NB4 (cell line): ENCODE measurements around the gene IFT52.

Source experiments
- DNase-seq: peaks from one replicate; pipeline ENCODE4 v3.0.0; 2010; ENCODE audit warnings: low read depth
- H3K4me3 ChIP-seq: one replicate; pipeline ENCODE4 v1.5.1; 2011; ENCODE audit warnings: mild to moderate bottlenecking, low read depth, low read length, moderate library complexity
- CTCF ChIP-seq: IDR thresholded peaks from one replicate; pipeline ENCODE4 v1.5.1; 2012; ENCODE audit warnings: low read depth, low read length
- MAX ChIP-seq: IDR thresholded peaks from 2 replicates; pipeline ENCODE4 v1.6.1; 2011; ENCODE audit warnings: low read depth, low read length
- MYC ChIP-seq: IDR thresholded peaks from 2 replicates; pipeline ENCODE4 v1.6.1; 2011; ENCODE audit warnings: low read depth, low read length
- POLR2A ChIP-seq: IDR thresholded peaks from 2 replicates; pipeline ENCODE4 v1.6.1; 2011; ENCODE audit warnings: mild to moderate bottlenecking; ENCODE audit not compliant: insufficient read length; ENCODE audit errors: extremely low read depth

The IFT52 gene

GRCh38 chr20:43564455-43564854 lies 26.3 kb upstream of the IFT52 start:
- no peak overlapping the region for H3K4me3 ChIP-seq
- TF ChIP-seq CTCF, result no peak
- TF ChIP-seq MAX, result no peak
- TF ChIP-seq MYC, result no peak
- no peak for TF ChIP-seq POLR2A
- DNase-seq, result no peak

- no peak for DNase-seq
- no peak overlapping the region for H3K4me3 ChIP-seq
- TF ChIP-seq MAX (no peak), MYC (no peak), CTCF (no peak), POLR2A (no peak)
These were observed 25.6 kb upstream of the IFT52 start for GRCh38 chr20:43564993-43565757.

- H3K4me3 ChIP-seq, result no peak overlapping the region
- DNase-seq, result no peak
- no peak for TF ChIP-seq POLR2A
- TF ChIP-seq CTCF, result no peak
- TF ChIP-seq MAX, result no peak
- no peak for TF ChIP-seq MYC
These were observed 25.0 kb upstream of the IFT52 start for GRCh38 chr20:43565758-43566104.

GRCh38 chr20:43567477-43567876 lies 23.3 kb upstream of the IFT52 start:
- DNase-seq, result no peak
- TF ChIP-seq MAX (no peak), MYC (no peak), POLR2A (no peak), CTCF (no peak)

GRCh38 chr20:43568706-43569105 lies 22.0 kb upstream of the IFT52 start:
- TF ChIP-seq MAX (no peak), MYC (no peak), POLR2A (no peak), CTCF (no peak)
- no peak overlapping the region for H3K4me3 ChIP-seq
- DNase-seq, result no peak

More at GRCh38 chr20:43567477-43567876, 23.3 kb upstream of the IFT52 start:
- no peak overlapping the region for H3K4me3 ChIP-seq
